K562 treated with DMSO at 1 percent for 12 hours (cell line): ENCODE results near the gene TERB2. TPM values are rescaled to one million over a fixed set of nuclear protein-coding genes. Genes with fewer than 3 reads are reported as not detected.

Experiments used
- total RNA-seq: library from RNA; unstranded; fragments of 300-600 nt; gene quantifications from 2 replicates; pipeline ENCODE4 v1.2.3, GENCODE V29; 2022; ENCODE audit not compliant: insufficient read depth

Gene TERB2, protein sequence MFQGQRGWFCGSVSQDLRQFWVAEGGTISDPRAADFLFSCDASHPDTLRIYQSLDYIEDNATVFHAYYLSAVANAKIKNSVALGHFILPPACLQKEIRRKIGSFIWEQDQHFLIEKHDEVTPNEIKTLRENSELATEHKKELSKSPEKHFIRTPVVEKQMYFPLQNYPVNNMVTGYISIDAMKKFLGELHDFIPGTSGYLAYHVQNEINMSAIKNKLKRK
- not detected in 2 replicates for total RNA-seq

DNA sequence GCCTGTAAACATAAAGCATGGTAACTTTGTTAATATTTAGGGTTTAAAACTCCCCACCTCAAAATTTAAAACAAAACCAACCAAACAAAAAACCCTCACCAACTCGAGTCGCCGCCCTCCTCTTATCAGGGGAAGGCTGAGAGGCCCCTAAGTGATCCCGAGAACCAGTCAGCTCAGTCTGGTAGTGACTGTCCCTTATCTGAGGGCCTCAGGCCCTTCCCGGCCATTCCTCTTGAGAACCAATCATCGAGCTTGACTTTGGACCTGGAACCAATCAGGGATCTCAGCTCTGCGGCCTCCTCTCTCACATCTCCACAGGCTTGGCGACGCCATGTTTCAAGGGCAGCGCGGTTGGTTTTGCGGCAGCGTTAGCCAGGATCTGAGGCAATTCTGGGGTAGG is at the start of gene TERB2:
Gene TERB2, plus strand, starts transcription at position 300 of the 400 bp plus-strand sequence. Its CDS starts 32 bp downstream, at position 332.

DNA sequence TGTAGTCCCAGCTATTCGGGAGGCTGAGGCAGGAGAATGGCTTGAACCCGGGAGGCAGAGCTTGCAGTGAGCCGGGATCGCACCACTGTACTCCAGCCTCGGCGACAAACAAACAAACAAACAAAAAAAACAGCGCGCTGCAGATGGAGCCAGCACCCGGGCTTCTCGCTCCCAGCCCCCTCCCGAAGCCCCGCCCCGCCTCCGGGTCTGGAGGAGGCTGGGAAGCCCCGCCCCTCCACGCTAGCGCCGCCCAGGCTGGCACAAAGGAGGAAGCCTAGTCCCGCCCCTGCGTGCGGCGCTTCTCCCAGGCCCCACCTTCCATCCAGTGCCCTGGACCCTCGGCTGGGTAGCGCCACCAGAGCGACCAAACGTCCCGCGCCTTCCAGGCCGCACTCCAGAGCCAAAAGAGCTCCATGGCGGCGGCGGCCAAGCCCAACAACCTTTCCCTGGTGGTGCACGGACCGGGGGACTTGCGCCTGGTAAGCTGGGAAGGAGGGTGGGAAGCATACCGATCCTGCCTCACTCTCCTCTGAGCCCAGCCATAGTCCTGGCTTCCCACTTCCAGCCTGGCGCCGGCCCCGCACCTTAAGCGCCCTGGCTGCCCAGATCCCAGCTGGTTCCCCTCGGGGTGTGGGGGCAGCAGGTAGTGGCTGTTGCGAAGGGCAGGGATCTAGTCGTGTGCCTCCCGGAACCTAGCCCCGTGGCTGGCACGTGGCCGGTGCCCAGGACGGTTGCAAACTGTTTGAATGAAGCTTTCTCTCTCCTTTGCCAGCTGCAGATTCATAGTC is 66.6 kb downstream of the TERB2 start, which contains the start of gene SORD:
Gene SORD, plus strand, starts transcription at position 325 of the 788 bp plus-strand sequence. Its CDS starts 89 bp downstream, at position 414.

Other genes with a start within 250 kb of the TERB2 start
- gene PATL2, start 245.4 kb upstream of the TERB2 start, total RNA-seq = 1.2 TPM in 1 of 2 replicates, not detected in the other
- gene B2M, start 245.2 kb upstream of the TERB2 start, total RNA-seq = 1,238 and 1,537 TPM in 2 replicates
- gene TRIM69, start 220.2 kb upstream of the TERB2 start, total RNA-seq = 5.4 and 6.4 TPM in 2 replicates
- 15.3 and 34.2 TPM in 2 replicates for gene SORD, start 66.5 kb downstream of the TERB2 start, total RNA-seq
- 0.11 TPM in 1 of 2 replicates, not detected in the other for gene DUOX2, start 157.5 kb downstream of the TERB2 start, total RNA-seq
- gene DUOXA2, start 157.6 kb downstream of the TERB2 start, total RNA-seq = not detected in 2 replicates
- gene DUOXA1, start 173.2 kb downstream of the TERB2 start, total RNA-seq = not detected in 2 replicates
- not detected in 2 replicates for gene DUOX1, start 173.3 kb downstream of the TERB2 start, total RNA-seq
- gene SHF, start 231.3 kb downstream of the TERB2 start, total RNA-seq = 3.5 and 3.6 TPM in 2 replicates